Ishikawa (cell line): ENCODE measurements around the gene DNAL4.

Source experiments
- CEBPB ChIP-seq: IDR thresholded peaks from 2 replicates; pipeline ENCODE4 v1.6.1; 2012
- EP300 ChIP-seq: IDR thresholded peaks from 2 replicates; pipeline ENCODE4 v1.6.1; 2012; ENCODE audit warnings: borderline replicate concordance
- TCF12 ChIP-seq: IDR thresholded peaks from 2 replicates; pipeline ENCODE4 v1.6.1; 2012; ENCODE audit warnings: low read depth
- YY1 ChIP-seq: IDR thresholded peaks from 2 replicates; pipeline ENCODE4 v1.6.1; 2012; ENCODE audit warnings: low read depth

DNA sequence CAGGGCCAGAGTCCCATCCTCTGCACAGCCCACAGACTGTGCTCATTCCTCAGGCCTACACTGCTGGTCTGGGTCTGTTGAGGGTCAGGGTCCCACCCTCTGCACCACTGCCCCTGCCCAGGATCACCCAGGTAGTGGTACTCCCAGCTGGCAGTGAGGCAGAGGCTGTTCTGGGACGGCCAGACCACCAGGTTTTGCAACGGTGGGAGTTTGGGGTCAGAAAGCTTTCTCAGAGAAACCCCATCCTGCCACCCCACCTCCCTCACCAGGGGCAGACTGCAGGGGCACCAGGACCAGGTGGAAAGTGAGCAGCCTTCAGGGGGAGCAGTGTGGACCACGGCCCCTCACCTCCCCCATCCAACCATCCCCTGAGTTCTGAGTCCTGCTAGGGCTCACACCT, 39.1 kb upstream of the DNAL4 start:
- no peak for TF ChIP-seq TCF12
- no peak for TF ChIP-seq EP300
- no peak for TF ChIP-seq CEBPB
- no peak for TF ChIP-seq YY1
